PFSK-1 (cell line): Measurements from ENCODE around the gene PEX13.

Experiments
- FOXP2 ChIP-seq: optimal IDR thresholded peaks from 2 replicates; pipeline ENCODE3; 2011; ENCODE audit warnings: borderline replicate concordance, control low read depth, inconsistent platforms; ENCODE audit not compliant: insufficient read depth; ENCODE audit errors: extremely low read length, extremely low read depth
- POLR2AphosphoS5 ChIP-seq: IDR thresholded peaks from 2 replicates; pipeline ENCODE4 v1.6.1; 2012; ENCODE audit warnings: low read depth, mild to moderate bottlenecking, control low read depth, low read length, moderate library complexity
- REST ChIP-seq, 2 experiments: IDR thresholded peaks; 2 replicates each; pipeline versions ENCODE4 v1.6.1 to v1.8.0; 2011 to 2012; ENCODE audit warnings: low read depth in 2 of 2, low read length in 2 of 2, control low read depth in 1 of 2, inconsistent platforms in 1 of 2, mild to moderate bottlenecking in 1 of 2, moderate library complexity in 1 of 2; ENCODE audit not compliant: insufficient read depth in 1 of 2
- SIN3A ChIP-seq: IDR thresholded peaks from 2 replicates; pipeline ENCODE4 v1.6.1; 2012; ENCODE audit warnings: mild to moderate bottlenecking, low read length, moderate library complexity, borderline replicate concordance; ENCODE audit not compliant: insufficient read depth
- TAF1 ChIP-seq: IDR thresholded peaks from 2 replicates; pipeline ENCODE4 v1.6.1; 2012; ENCODE audit warnings: low read length, control low read depth, borderline replicate concordance; ENCODE audit not compliant: insufficient read depth

DNA sequence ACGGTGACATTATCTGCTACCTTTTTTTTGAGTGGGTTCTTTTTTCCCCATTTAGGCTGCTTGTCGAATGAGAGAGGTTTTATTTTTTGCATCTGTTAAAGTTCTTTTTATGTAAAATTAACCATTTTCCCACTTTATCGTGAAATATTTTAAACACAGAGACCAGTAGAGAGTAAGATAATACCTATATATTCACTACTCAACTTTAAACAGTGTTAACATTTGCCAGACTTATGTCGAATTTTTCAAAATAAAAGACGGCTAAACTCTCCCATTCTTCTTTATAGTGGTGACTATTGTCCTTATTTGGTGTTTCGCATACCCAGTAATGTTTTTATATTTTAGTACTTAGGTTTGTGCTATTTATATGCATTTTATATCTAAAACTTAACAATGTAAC, 1.3 kb downstream of the PEX13 start:
- TF ChIP-seq POLR2AphosphoS5 (no peak), REST (IDR thresholded peaks at IDR 0.05; ENCODE audit: insufficient read depth in 1 of 2, low read depth in 2 of 2, low read length in 2 of 2) (no peak), TAF1 (no peak), FOXP2 (no peak), SIN3A (no peak)
